ENCODE data around the gene PTPN3.

DNA sequence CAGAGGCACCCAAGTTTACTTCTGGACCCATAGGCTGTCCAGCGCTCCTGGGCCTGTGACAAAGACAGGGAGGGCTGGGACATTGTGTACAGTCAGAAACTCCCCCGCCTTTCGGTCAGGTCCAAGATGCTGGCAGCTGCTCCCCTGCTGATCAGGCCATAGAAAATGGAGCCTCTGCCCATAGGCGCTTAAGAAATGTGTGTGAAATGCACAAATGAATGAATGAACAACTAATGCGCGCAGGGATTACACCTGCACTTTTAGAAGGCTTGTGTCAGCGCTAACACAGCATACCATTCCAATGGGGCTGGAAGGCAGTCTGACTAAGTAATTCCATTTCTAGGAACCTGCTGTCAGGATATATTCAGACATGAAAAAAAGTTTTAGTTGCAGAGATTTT is 16.3 kb downstream of the PTPN3 start:
- TF ChIP-seq EZH2 (IDR thresholded peaks at IDR 0.05; ENCODE audit: insufficient read depth, poor library complexity, severe bottlenecking): no peak
- TF ChIP-seq EZH2phosphoT487 (IDR thresholded peaks at IDR 0.05; ENCODE audit: insufficient read depth, low read depth): no peak
